GM23248 (cell line): ENCODE measurements around the gene ATP6V1B1. TPM values are rescaled to one million over a fixed set of nuclear protein-coding genes. Genes with fewer than 3 reads are reported as not detected.
"Not testable (repeated sequence)": the region's sequence is repeated elsewhere in the genome, so short reads cannot be mapped to it uniquely, and the experiment has no call there.

Experiments used
- DNase-seq: peaks from one replicate; pipeline ENCODE4 v3.0.0-alpha.2; 2015
- H2AFZ ChIP-seq: fragments of 200-600 bp; sonication (generic); 2 replicates; pipeline ENCODE4 v1.6.1; 2016; ENCODE audit warnings: antibody characterized with exemption
- H3F3A ChIP-seq: fragments of 200-600 bp; sonication (generic); 2 replicates; pipeline ENCODE4 v1.6.1; 2016; ENCODE audit warnings: mild to moderate bottlenecking, antibody characterized with exemption, mixed run types; ENCODE audit not compliant: insufficient read depth
- H3K27ac ChIP-seq: fragments of 200-600 bp; sonication (generic); 2 replicates; pipeline ENCODE4 v1.5.1; 2016; ENCODE audit warnings: mild to moderate bottlenecking
- H3K27me3 ChIP-seq: fragments of 200-600 bp; sonication (generic); replicated peaks from 2 replicates; pipeline ENCODE4 v1.6.1; 2016; ENCODE audit warnings: mild to moderate bottlenecking; ENCODE audit not compliant: insufficient read depth
- H3K36me3 ChIP-seq: fragments of 200-600 bp; sonication (generic); 2 replicates; pipeline ENCODE4 v1.6.1; 2016; ENCODE audit warnings: low read depth, mild to moderate bottlenecking
- H3K4me1 ChIP-seq: fragments of 200-600 bp; sonication (generic); 2 replicates; pipeline ENCODE4 v1.6.1; 2016; ENCODE audit warnings: mild to moderate bottlenecking; ENCODE audit not compliant: insufficient read depth
- H3K4me2 ChIP-seq: fragments of 200-600 bp; sonication (generic); one replicate; pipeline ENCODE4 v1.6.1; 2016; ENCODE audit warnings: mild to moderate bottlenecking; ENCODE audit not compliant: unreplicated experiment
- H3K4me3 ChIP-seq: fragments of 200-600 bp; sonication (generic); 2 replicates; pipeline ENCODE4 v1.5.1; 2016; ENCODE audit warnings: mild to moderate bottlenecking
- H3K79me2 ChIP-seq: fragments of 200-600 bp; sonication (generic); 2 replicates; pipeline ENCODE4 v1.6.1; 2016; ENCODE audit warnings: mild to moderate bottlenecking; ENCODE audit not compliant: insufficient read depth
- H3K9ac ChIP-seq: fragments of 200-600 bp; sonication (generic); 2 replicates; pipeline ENCODE4 v1.6.1; 2016; ENCODE audit warnings: mild to moderate bottlenecking
- H3K9me2 ChIP-seq: fragments of 200-600 bp; sonication (generic); 2 replicates; pipeline ENCODE4 v1.6.1; 2016; ENCODE audit warnings: mixed run types, mild to moderate bottlenecking, moderate library complexity; ENCODE audit not compliant: insufficient read depth
- H3K9me3 ChIP-seq: fragments of 200-600 bp; sonication (generic); one replicate; pipeline ENCODE4 v1.6.1; 2017; ENCODE audit warnings: low read depth
- H4K20me1 ChIP-seq: fragments of 200-600 bp; sonication (generic); 2 replicates; pipeline ENCODE4 v1.6.0; 2016; ENCODE audit not compliant: insufficient read depth
- EZH2 ChIP-seq: fragments of 200-600 bp; sonication (generic); IDR thresholded peaks from 2 replicates; pipeline ENCODE4 v1.6.1; 2018; ENCODE audit warnings: antibody characterized with exemption, mild to moderate bottlenecking; ENCODE audit not compliant: insufficient read depth, poor library complexity, severe bottlenecking
- EZH2phosphoT487 ChIP-seq: fragments of 200-600 bp; sonication (generic); IDR thresholded peaks from 2 replicates; pipeline ENCODE4 v1.6.1; 2018; ENCODE audit warnings: antibody characterized with exemption, moderate library complexity, mild to moderate bottlenecking, low read depth; ENCODE audit not compliant: insufficient read depth
- WGBS, 2 experiments: methylation state at CpG; one replicate each; pipeline ENCODE4 v1.1.6; 2015 to 2017; ENCODE audit warnings: low lambda C conversion rate in 2 of 2, low coverage in 1 of 2; ENCODE audit errors: missing lambda C conversion rate in 2 of 2; 5-methylcytosine and 5-hydroxymethylcytosine counted together
- in situ Hi-C: fragments of 300-500 bp; cut with MboI; formaldehyde crosslinking; loops from 2 replicates; pipeline ENCODE4 v1.15.0; 2020
- polyA plus RNA-seq: library from polyadenylated mRNA; unstranded; fragments of >200 nt; fragmentation: Nextera tagmentation; extraction: Ambion mirVana; gene quantifications from 2 replicates; pipeline ENCODE4 v1.2.1, GENCODE V29; 2016
- total RNA-seq: library from RNA; depleted of rRNA; stranded (reverse); fragments of >200 nt; shearing (Covaris generic); gene quantifications from 2 replicates; pipeline ENCODE4 v1.2.3, GENCODE V29; 2014

Gene ATP6V1B1
- total and polyA plus RNA-seq, 2 experiments from 2014 or later: 0.60 TPM; not detected in 1

GRCh38 chr2:70992945-70993853 lies 57.5 kb downstream of the ATP6V1B1 start:
- WGBS, 2 experiments: 76 to 77% methylated on average over 12 of the region's 12 CpGs

GRCh38 chr2:70994009-70994698 lies 58.5 kb downstream of the ATP6V1B1 start:
- Histone ChIP-seq H3K4me3 (peak overlapping the region; percentile 78), H3K4me2 (peak overlapping the region; percentile 87), H3K4me1 (peaks cover 10% of the 10 kb centered on the region; the same call in 1 of the 2 replicates), H2AFZ (peak overlapping the region; percentile 77), H4K20me1 (no peaks in the 10 kb centered on the region), H3K9ac (peak overlapping the region; percentile 90), H3K79me2 (peaks cover 49% of the 10 kb centered on the region), H3K27me3 (no peaks in the 10 kb centered on the region), H3K9me3 (no peaks in the 10 kb centered on the region), H3K27ac (0 out of 2 replicates have a peak overlapping the region, but pooled peaks have one; percentile 24), H3K9me2 (no peaks in the 10 kb centered on the region), H3F3A (no peaks in the 10 kb centered on the region), H3K36me3 (no peaks in the 10 kb centered on the region; the same call in 1 of the 2 replicates)
- 1% methylated on average over 31 to 39 of the region's 49 CpGs for WGBS, 2 experiments
- in situ Hi-C loops: no loop called here
- DNase-seq: peak; percentile 77
- no peak for TF ChIP-seq EZH2
- TF ChIP-seq EZH2phosphoT487: no peak

More at GRCh38 chr2:70992945-70993853, 57.5 kb downstream of the ATP6V1B1 start:
- H3K9ac ChIP-seq: peak overlapping the region; percentile 90
- H3K4me3 ChIP-seq: peak overlapping the region; percentile 78
- TF ChIP-seq EZH2 (no peak), EZH2phosphoT487 (no peak)
- H3K9me2 ChIP-seq: no peaks in the 10 kb centered on the region
- no peaks in the 10 kb centered on the region for H3F3A ChIP-seq
- H3K4me2 ChIP-seq: peak overlapping the region; percentile 87
- no peaks in the 10 kb centered on the region for H3K27me3 ChIP-seq
- no peaks in the 10 kb centered on the region for H4K20me1 ChIP-seq
- H3K27ac ChIP-seq: no peak overlapping the region
- in situ Hi-C loops: no loop called here
- peak; percentile 16 for DNase-seq
- peaks cover 10% of the 10 kb centered on the region; the same call in 1 of the 2 replicates for H3K4me1 ChIP-seq
- peaks cover 49% of the 10 kb centered on the region for H3K79me2 ChIP-seq
- no peaks in the 10 kb centered on the region; the same call in 1 of the 2 replicates for H3K36me3 ChIP-seq
- no peaks in the 10 kb centered on the region for H3K9me3 ChIP-seq
- no peak overlapping the region for H2AFZ ChIP-seq

GRCh38 chr2:70994699-70995425 lies 59.2 kb downstream of the ATP6V1B1 start, which contains the start of gene TEX261:
TSS of gene TEX261 (minus strand) at chr2:70994873. CDS start at chr2:70994757, 116 bp downstream.
- WGBS, 2 experiments: 1 to 2% methylated on average over 23 to 25 of the region's 65 CpGs
- TF ChIP-seq EZH2 (no peak), EZH2phosphoT487 (no peak)
- H4K20me1 ChIP-seq: no peaks in the 10 kb centered on the region
- no peaks in the 10 kb centered on the region for H3K9me2 ChIP-seq
- H3F3A ChIP-seq: no peaks in the 10 kb centered on the region
- H3K79me2 ChIP-seq: peaks cover 47% of the 10 kb centered on the region
- in situ Hi-C loops: no loop called here
- H2AFZ ChIP-seq: peak within 1 kb of the TSS; percentile 98
- H3K27ac ChIP-seq: 0 out of 2 replicates have a peak within 1 kb of the TSS, but pooled peaks have one; percentile 24
- H3K9me3 ChIP-seq: no peaks in the 10 kb centered on the region
- peak within 1 kb of the TSS; percentile 78 for H3K4me3 ChIP-seq
- H3K36me3 ChIP-seq: no peaks in the 10 kb centered on the region
- H3K9ac ChIP-seq: peak within 1 kb of the TSS; percentile 90
- DNase-seq: peak; percentile 93
- peaks cover 10% of the 10 kb centered on the region; the same call in 1 of the 2 replicates for H3K4me1 ChIP-seq
- peak within 1 kb of the TSS; percentile 96 for H3K4me2 ChIP-seq
- H3K27me3 ChIP-seq: no peaks in the 10 kb centered on the region

- Histone ChIP-seq H3K36me3 (no peaks in the 10 kb centered on the region), H3K9me2 (no peaks in the 10 kb centered on the region), H3F3A (no peaks in the 10 kb centered on the region), H3K9ac (peak overlapping the region; percentile 60; the same call in 1 of the 2 replicates), H3K4me1 (peaks cover 10% of the 10 kb centered on the region; the same call in 1 of the 2 replicates), H3K27ac (no peak overlapping the region), H3K9me3 (no peaks in the 10 kb centered on the region), H3K4me3 (peak overlapping the region; percentile 78), H3K27me3 (no peaks in the 10 kb centered on the region), H2AFZ (peak overlapping the region; percentile 98), H3K4me2 (peak overlapping the region; percentile 96), H4K20me1 (no peaks in the 10 kb centered on the region), H3K79me2 (peaks cover 42% of the 10 kb centered on the region)
- DNase-seq: peak; percentile 48
- WGBS, 2 experiments: 9 to 14% methylated on average over 11 of the region's 11 CpGs
- in situ Hi-C loops: no loop called here
- TF ChIP-seq EZH2phosphoT487: no peak
- no peak for TF ChIP-seq EZH2
Measured at GRCh38 chr2:70995426-70995729, 59.7 kb downstream of the ATP6V1B1 start.

DNA sequence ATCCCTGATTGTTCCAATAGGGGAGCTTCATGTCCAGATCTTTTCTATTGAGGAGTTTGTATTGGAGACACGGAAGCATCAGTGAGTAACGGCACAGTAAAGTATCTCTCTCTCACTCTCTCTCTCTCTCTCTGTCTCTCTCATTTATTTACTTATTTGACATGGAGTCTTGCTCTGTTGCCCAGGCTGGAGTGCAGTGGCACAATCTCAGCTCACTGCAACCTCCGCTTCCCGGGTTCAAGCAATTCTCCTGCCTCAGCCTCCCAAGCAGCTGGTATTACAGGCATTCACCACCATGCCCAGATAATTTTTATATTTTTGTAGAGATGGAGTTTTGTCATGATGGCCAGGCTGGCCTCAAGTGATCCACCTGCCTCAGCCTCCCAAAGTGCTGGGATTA lies 63.2 kb downstream of the ATP6V1B1 start:
- H3F3A ChIP-seq, H3K36me3 ChIP-seq, H3K27ac ChIP-seq, DNase-seq, H3K4me1 ChIP-seq, H3K9me2 ChIP-seq, in situ Hi-C loops, H3K9me3 ChIP-seq, H3K27me3 ChIP-seq, H3K9ac ChIP-seq, H3K79me2 ChIP-seq, H4K20me1 ChIP-seq, H3K4me3 ChIP-seq, H3K4me2 ChIP-seq, H2AFZ ChIP-seq: not testable (repeated sequence)
- WGBS, 2 experiments: 72% methylated on average over 4 of the region's 4 CpGs
